Calu3 (cell line): Measurements from ENCODE around the gene SLITRK4. TPM values are rescaled to one million over a fixed set of nuclear protein-coding genes. Genes with fewer than 3 reads are reported as not detected.

Experiments
- Bru-seq: library from RNA; stranded (reverse); fragments of 400-500 nt; gene quantifications from one replicate; lab custom pipeline; 2021; lab: Mats Ljungman, UMichigan
- BruChase-seq, 2 experiments: library from RNA; stranded (reverse); fragments of 400-500 nt; gene quantifications; one replicate each; lab custom pipeline; 2021; lab: Mats Ljungman, UMichigan
- BruUV-seq: library from RNA; stranded (reverse); fragments of 400-500 nt; replicated peaks from 2 replicates; lab custom pipeline; 2021; lab: Mats Ljungman, UMichigan
- CTCF ChIA-PET: fragments of 300-600 bp; sonication (Branson Sonifier 250); formaldehyde crosslinking; loops from one replicate; lab custom pipeline; 2022; ENCODE audit warnings: antibody characterized with exemption; lab: Charles Lee
- DNase-seq: peaks from one replicate; pipeline ENCODE4 v3.0.0; 2022
- H3K27ac Mint-ChIP-seq: one replicate; pipeline ENCODE4 v1.8.0; 2022; ENCODE audit warnings: mixed read lengths; ENCODE audit not compliant: unreplicated experiment
- H3K27me3 Mint-ChIP-seq: one replicate; pipeline ENCODE4 v1.8.0; 2022; ENCODE audit warnings: mixed read lengths; ENCODE audit not compliant: unreplicated experiment
- H3K36me3 Mint-ChIP-seq: one replicate; pipeline ENCODE4 v1.8.0; 2022; ENCODE audit warnings: mild to moderate bottlenecking, moderate library complexity, mixed read lengths; ENCODE audit not compliant: insufficient read depth, unreplicated experiment
- H3K4me1 Mint-ChIP-seq: one replicate; pipeline ENCODE4 v1.8.0; 2022; ENCODE audit warnings: mild to moderate bottlenecking, low read depth, mixed read lengths; ENCODE audit not compliant: unreplicated experiment
- H3K4me3 Mint-ChIP-seq: one replicate; pipeline ENCODE4 v1.8.0; 2022; ENCODE audit warnings: mild to moderate bottlenecking, low read depth, moderate library complexity, mixed read lengths; ENCODE audit not compliant: unreplicated experiment
- H3K9me3 Mint-ChIP-seq: one replicate; pipeline ENCODE4 v1.8.0; 2022; ENCODE audit warnings: low read depth, mixed read lengths; ENCODE audit not compliant: unreplicated experiment
- CTCF ChIP-seq: fragments of 200-600 bp; IDR thresholded peaks from one replicate; pipeline ENCODE4 v1.8.0; 2022; ENCODE audit warnings: antibody characterized with exemption; ENCODE audit not compliant: unreplicated experiment
- intact Hi-C: fragments of 100-400 bp; cut with micrococcal nuclease; formaldehyde crosslinking; loops from one replicate; pipeline ENCODE4 v1.10.0; 2022; ENCODE audit not compliant: unreplicated experiment
- long read RNA-seq: library from polyadenylated mRNA; stranded (forward); transcript quantifications from one replicate; pipeline ENCODE4 v2.0.0, GENCODE V29; 2022
- total RNA-seq: library from RNA; stranded (reverse); gene quantifications from 2 replicates; pipeline ENCODE4 v1.2.3, GENCODE V29; 2022

SLITRK4 gene
- total RNA-seq = not detected in 2 replicates
- Bru-seq, nascent RNA = not detected
- not detected for BruChase-seq, experiment 1, labeled RNA remaining after a 6-hour chase
- BruChase-seq, experiment 2, labeled RNA remaining after a 2-hour chase = not detected
- long read RNA-seq = 0 reads

DNA sequence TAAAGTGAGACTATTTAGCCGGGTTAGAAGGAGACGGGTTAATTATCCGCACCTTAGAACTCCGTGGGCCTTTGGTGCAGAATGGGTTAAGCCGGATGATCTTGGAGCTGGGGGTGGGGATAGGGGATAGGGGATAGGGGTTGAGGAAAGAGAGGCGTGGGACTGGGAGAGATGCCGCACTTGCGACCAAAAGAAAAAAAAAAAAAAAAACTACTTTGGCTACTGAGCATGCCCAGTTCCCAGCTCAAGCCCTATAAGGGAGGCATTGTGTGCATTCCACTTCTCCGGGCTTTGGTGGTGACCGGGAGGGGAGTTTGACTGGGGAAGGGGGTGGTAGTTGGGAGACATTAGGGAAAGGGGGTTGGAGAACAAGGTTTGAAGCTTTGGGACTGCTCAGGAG lies at the start of gene SLITRK4:
Gene SLITRK4, minus strand, starts transcription at position 187 of the 400 bp plus-strand sequence. CDS start 4,993 bp downstream, outside the sequence.
- CTCF ChIA-PET = no interaction called here
- DNase-seq = no peak
- H3K4me1 Mint-ChIP-seq = no peaks in the 10 kb centered on the region
- TF ChIP-seq CTCF = no peak
- peaks cover 6% of the 10 kb centered on the region for H3K9me3 Mint-ChIP-seq
- no peaks in the 10 kb centered on the region for H3K27me3 Mint-ChIP-seq
- intact Hi-C loops = no loop called here
- H3K27ac Mint-ChIP-seq = no peak within 1 kb of the TSS
- no peaks in the 10 kb centered on the region for H3K36me3 Mint-ChIP-seq
- no peak within 1 kb of the TSS for H3K4me3 Mint-ChIP-seq
- no TSS peak for BruUV-seq

GRCh38 chrX:143683486-143683885 lies 47.6 kb upstream of the SLITRK4 start:
- Mint-ChIP-seq H3K9me3 (peaks cover 2% of the 10 kb centered on the region), H3K27ac (no peak overlapping the region)
- no TSS peak for BruUV-seq

DNA sequence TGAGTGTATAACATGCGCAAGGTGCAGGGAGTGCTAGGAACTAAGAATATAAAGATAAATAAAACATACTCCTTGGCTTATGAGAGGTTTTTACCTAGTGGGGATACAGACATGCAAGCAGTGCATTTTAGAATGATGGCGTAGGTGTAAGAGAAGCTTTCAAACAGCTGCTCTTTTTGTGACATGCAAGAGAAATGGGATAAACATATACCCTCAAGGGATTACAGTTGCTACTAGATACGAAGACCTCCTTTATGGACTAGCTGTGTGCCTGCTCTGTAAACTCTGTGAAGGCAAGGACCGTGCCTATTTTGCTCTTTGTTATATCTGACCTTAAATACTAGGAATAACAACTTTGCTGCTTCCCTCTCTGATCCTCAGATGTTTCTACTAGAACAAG lies 39.0 kb upstream of the SLITRK4 start:
- Mint-ChIP-seq H3K4me1 (no peaks in the 10 kb centered on the region), H3K27me3 (no peaks in the 10 kb centered on the region), H3K4me3 (no peak overlapping the region), H3K9me3 (peaks cover 6% of the 10 kb centered on the region), H3K27ac (no peak overlapping the region), H3K36me3 (no peaks in the 10 kb centered on the region)
- TF ChIP-seq CTCF = no peak
- intact Hi-C loops = no loop called here
- CTCF ChIA-PET = no interaction called here
- DNase-seq = no peak
- BruUV-seq = no TSS peak

More at GRCh38 chrX:143683486-143683885, 47.6 kb upstream of the SLITRK4 start:
- TF ChIP-seq CTCF = no peak
- Mint-ChIP-seq H3K4me3 (no peak overlapping the region), H3K36me3 (no peaks in the 10 kb centered on the region), H3K4me1 (no peaks in the 10 kb centered on the region), H3K27me3 (no peaks in the 10 kb centered on the region)
- intact Hi-C loops = no loop called here
- DNase-seq = no peak
- CTCF ChIA-PET = no interaction called here

GRCh38 chrX:143669395-143669794 lies 33.5 kb upstream of the SLITRK4 start:
- TF ChIP-seq CTCF = no peak
- Mint-ChIP-seq H3K4me1 (no peaks in the 10 kb centered on the region), H3K9me3 (peaks cover 3% of the 10 kb centered on the region), H3K27ac (no peak overlapping the region), H3K36me3 (no peaks in the 10 kb centered on the region), H3K27me3 (no peaks in the 10 kb centered on the region), H3K4me3 (no peak overlapping the region)
- DNase-seq = no peak
- CTCF ChIA-PET = interaction anchor here (0.7 kb wide), 1 partner anchor 554 kb away, joined by 6 read pairs; no protein-coding TSS in a partner anchor
- intact Hi-C loops = no loop called here
- BruUV-seq = no TSS peak
